CD8-positive, alpha-beta memory T cell (primary cell): ENCODE data around the gene RNF14. TPM values are rescaled to one million over a fixed set of nuclear protein-coding genes. Genes with fewer than 3 reads are reported as not detected.
A peak's percentile ranks its signal among the peaks of the same experiment; 100 is the strongest.

Experiments used
- CTCF ChIA-PET: fragments of 350-600 bp; sonication (Branson Sonifier 250); formaldehyde crosslinking; loops from one replicate; lab custom pipeline; 2021; ENCODE audit warnings: antibody characterized with exemption; lab: Charles Lee
- POLR2A ChIA-PET: fragments of 350-600 bp; sonication (Branson Sonifier 250); formaldehyde crosslinking; loops from one replicate; lab custom pipeline; 2021; ENCODE audit warnings: antibody characterized with exemption; lab: Charles Lee
- DNase-seq, 5 donors: peaks; one replicate each; pipeline versions ENCODE4 v3.0.0 to v3.0.0-alpha.2; 2020 to 2022; ENCODE audit warnings: mixed read lengths in 1 of 5
- H3K27ac ChIP-seq: one replicate; pipeline ENCODE4 v1.7.0; 2013; ENCODE audit warnings: low read depth, mild to moderate bottlenecking, low read length, moderate library complexity
- H3K27me3 ChIP-seq: 2 replicates; pipeline ENCODE4 v1.7.0; 2013; ENCODE audit warnings: low read length, mild to moderate bottlenecking; ENCODE audit not compliant: insufficient read depth, poor library complexity, severe bottlenecking
- H3K36me3 ChIP-seq: 2 replicates; pipeline ENCODE4 v1.7.0; 2013; ENCODE audit warnings: mild to moderate bottlenecking, low read length, moderate library complexity; ENCODE audit not compliant: insufficient read depth
- H3K4me1 ChIP-seq: 2 replicates; pipeline ENCODE4 v1.7.0; 2013; ENCODE audit warnings: mild to moderate bottlenecking, low read length, moderate library complexity; ENCODE audit not compliant: insufficient read depth
- H3K4me3 ChIP-seq: 2 replicates; pipeline ENCODE4 v1.7.0; 2013; ENCODE audit warnings: mild to moderate bottlenecking, low read length
- H3K9me3 ChIP-seq: 2 replicates; pipeline ENCODE4 v1.7.0; 2013; ENCODE audit warnings: mild to moderate bottlenecking, low read length
- H3K27ac Mint-ChIP-seq, 8 donors: one replicate each; pipeline ENCODE4 v1.8.0; 2020 to 2021; ENCODE audit warnings: mixed read lengths in 8 of 8, mild to moderate bottlenecking in 6 of 8, inconsistent platforms in 3 of 8, moderate library complexity in 3 of 8
- H3K27me3 Mint-ChIP-seq, 2 donors: one replicate each; pipeline ENCODE4 v1.8.0; 2020 to 2021; ENCODE audit warnings: mixed read lengths in 2 of 2, mild to moderate bottlenecking in 1 of 2, moderate library complexity in 1 of 2
- H3K36me3 Mint-ChIP-seq, 3 donors: one replicate each; pipeline ENCODE4 v1.8.0; 2020 to 2021; ENCODE audit warnings: mixed read lengths in 3 of 3, inconsistent platforms in 1 of 3, mild to moderate bottlenecking in 1 of 3
- H3K4me1 Mint-ChIP-seq, 3 donors: one replicate each; pipeline ENCODE4 v1.8.0; 2020 to 2021; ENCODE audit warnings: mixed read lengths in 3 of 3, inconsistent platforms in 1 of 3, mild to moderate bottlenecking in 1 of 3
- H3K4me3 Mint-ChIP-seq, 7 donors: one replicate each; pipeline ENCODE4 v1.8.0; 2020 to 2021; ENCODE audit warnings: mixed read lengths in 7 of 7, mild to moderate bottlenecking in 6 of 7, moderate library complexity in 4 of 7, inconsistent platforms in 2 of 7
- H3K9me3 Mint-ChIP-seq, 5 donors: one replicate each; pipeline ENCODE4 v1.8.0; 2020 to 2022; ENCODE audit warnings: mixed read lengths in 5 of 5, mild to moderate bottlenecking in 3 of 5, moderate library complexity in 2 of 5, inconsistent platforms in 1 of 5
- polyA plus RNA-seq: library from polyadenylated mRNA; unstranded; fragments of 300-500 nt; fragmentation: Illumina TruSeq; gene quantifications from one replicate; pipeline ENCODE4 v1.2.3, GENCODE V29; 2021
- total RNA-seq, 2 experiments: library from RNA; stranded (reverse); gene quantifications; one replicate each; pipeline ENCODE4 v1.2.3, GENCODE V29; 2021

RNF14 gene
- total and polyA plus RNA-seq, 3 experiments from 2014 or later = 43.7 to 49.6 (median 46.2) TPM

DNA sequence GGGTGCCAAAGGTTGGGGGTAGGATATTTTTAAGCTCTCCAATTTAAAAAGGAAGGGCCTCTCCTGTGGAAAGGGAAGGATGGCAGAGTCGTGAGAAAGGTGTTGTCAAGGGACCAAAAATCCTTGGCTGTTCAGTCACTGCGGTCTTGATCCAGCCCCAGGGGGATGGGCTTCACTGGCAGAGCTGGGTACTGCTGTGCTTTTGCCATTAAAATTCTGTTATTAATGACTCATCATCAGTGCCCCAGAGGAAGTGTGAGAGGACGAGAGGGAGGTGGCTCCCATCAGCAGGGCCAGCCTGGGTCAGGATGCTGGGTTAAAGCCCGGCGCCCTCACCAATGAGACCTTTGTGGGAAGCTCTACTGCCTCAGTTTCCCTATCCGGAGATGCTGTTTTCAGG is 27.6 kb upstream of the RNF14 start:
- ChIA-PET POLR2A (no interaction called here), CTCF (interaction anchor here (0.9 to 1.4 kb wide), 4 partner anchors 9 to 22 kb away, joined by 3 read pairs; no protein-coding TSS in a partner anchor)
- H3K4me3 Mint-ChIP-seq = no peak overlapping the region

GRCh38 chr5:141941779-141942178 is 27.1 kb upstream of the RNF14 start:
- Mint-ChIP-seq H3K9me3 (no peaks in the 10 kb centered on the region), H3K4me1 (peaks cover 0 to 2% (median 0%) of the 10 kb centered on the region in 3 donors), H3K4me3 (no peak overlapping the region), H3K36me3 (peaks cover 0 to 34% (median 2%) of the 10 kb centered on the region in 3 donors), H3K27ac (peak overlapping the region in 2 of 8 donors; percentile 59 to 81), H3K27me3 (no peaks in the 10 kb centered on the region)
- ChIA-PET CTCF (interaction anchor here (0.9 to 1.2 kb wide), 5 partner anchors 9 to 250 kb away, joined by 3 read pairs; no protein-coding TSS in a partner anchor), POLR2A (no interaction called here)
- Histone ChIP-seq H3K27me3 (no peaks in the 10 kb centered on the region), H3K27ac (no peak overlapping the region), H3K36me3 (peaks cover 5% of the 10 kb centered on the region), H3K4me1 (no peaks in the 10 kb centered on the region), H3K9me3 (no peaks in the 10 kb centered on the region), H3K4me3 (no peak overlapping the region)
- DNase-seq = no peak

More for the DNA sequence above, 27.6 kb upstream of the RNF14 start:
- Mint-ChIP-seq H3K36me3 (peaks cover 0 to 39% (median 2%) of the 10 kb centered on the region in 3 donors), H3K9me3 (no peaks in the 10 kb centered on the region), H3K27me3 (no peaks in the 10 kb centered on the region), H3K4me1 (peaks cover 0 to 2% (median 0%) of the 10 kb centered on the region in 3 donors), H3K27ac (peak overlapping the region in 4 of 8 donors; percentile 9 to 92 (median 76))
- Histone ChIP-seq H3K27me3 (no peaks in the 10 kb centered on the region), H3K4me3 (no peak overlapping the region), H3K4me1 (no peaks in the 10 kb centered on the region), H3K27ac (no peak overlapping the region), H3K36me3 (peaks cover 5% of the 10 kb centered on the region), H3K9me3 (no peaks in the 10 kb centered on the region)
- no peak for DNase-seq

DNA sequence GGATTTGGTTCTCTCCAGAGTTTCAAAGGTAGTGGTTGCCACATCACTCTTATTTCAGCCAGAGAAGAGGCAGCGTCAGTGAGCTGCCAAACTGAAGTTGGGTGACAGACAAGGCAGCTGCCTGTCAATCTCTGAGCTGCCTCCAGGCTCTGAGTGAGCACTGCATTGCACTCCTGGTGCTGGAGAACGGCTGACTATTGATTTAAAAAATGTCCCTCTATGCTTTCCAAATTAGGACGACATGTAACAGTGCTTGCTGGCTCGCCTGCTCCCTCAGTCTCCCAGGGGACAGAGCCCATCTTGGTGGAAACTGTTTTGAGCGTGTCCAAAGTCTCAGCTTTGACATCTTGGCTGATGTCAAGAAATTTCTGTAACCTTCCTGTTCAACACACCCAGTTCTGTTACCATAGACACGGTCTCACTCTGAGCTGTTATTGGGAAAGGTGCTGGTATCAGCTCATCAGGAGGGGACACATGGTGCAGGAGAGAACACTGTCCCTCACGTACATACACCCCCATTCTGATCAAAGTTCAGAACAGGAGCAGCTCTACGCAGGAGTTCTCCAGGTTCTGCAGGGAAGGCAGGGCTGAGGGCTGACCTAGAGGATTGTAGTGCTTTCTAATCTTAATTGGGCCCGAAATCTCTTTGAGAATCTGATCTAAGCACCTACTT is 26.6 kb upstream of the RNF14 start:
- Histone ChIP-seq H3K27ac (no peak overlapping the region), H3K9me3 (no peaks in the 10 kb centered on the region), H3K36me3 (peaks cover 5% of the 10 kb centered on the region), H3K4me1 (no peaks in the 10 kb centered on the region), H3K4me3 (no peak overlapping the region), H3K27me3 (no peaks in the 10 kb centered on the region)
- H3K4me1 Mint-ChIP-seq = peaks cover 0 to 2% (median 0%) of the 10 kb centered on the region in 3 donors
- no peaks in the 10 kb centered on the region for H3K9me3 Mint-ChIP-seq
- DNase-seq = no peak
- POLR2A ChIA-PET = no interaction called here
- peaks cover 0 to 29% (median 0%) of the 10 kb centered on the region in 3 donors for H3K36me3 Mint-ChIP-seq
- CTCF ChIA-PET = interaction anchor here (1.0 to 1.2 kb wide), 3 partner anchors 8 to 251 kb away, joined by 3 read pairs; no protein-coding TSS in a partner anchor
- H3K27me3 Mint-ChIP-seq = no peaks in the 10 kb centered on the region
- H3K27ac Mint-ChIP-seq = peak overlapping the region in 5 of 8 donors; percentile 11 to 69 (median 59)
- no peak overlapping the region for H3K4me3 Mint-ChIP-seq

DNA sequence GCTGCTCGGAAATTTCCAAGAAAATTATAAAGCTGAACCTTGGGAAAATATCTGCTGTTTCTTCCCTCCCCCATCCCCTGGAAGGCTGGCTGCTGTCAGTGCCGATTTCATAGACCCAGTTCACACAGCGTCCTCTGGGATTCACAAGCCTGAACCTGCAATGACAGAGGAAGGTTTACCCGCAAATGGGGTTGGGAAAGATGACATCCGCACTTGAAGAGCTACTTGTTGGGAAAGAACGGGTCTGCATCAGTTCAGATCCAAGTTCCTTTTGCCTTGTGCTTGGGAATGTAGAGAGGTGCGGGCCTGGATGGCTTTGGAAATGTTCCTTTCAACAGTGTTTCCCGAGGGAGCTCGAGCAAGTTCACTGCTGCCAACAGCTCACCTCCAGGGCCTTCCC is 24.8 kb upstream of the RNF14 start:
- Mint-ChIP-seq H3K27ac (peak overlapping the region in 1 of 8 donors; percentile 11), H3K27me3 (no peaks in the 10 kb centered on the region), H3K4me1 (peaks cover 0 to 2% (median 0%) of the 10 kb centered on the region in 3 donors), H3K9me3 (no peaks in the 10 kb centered on the region), H3K36me3 (peaks cover 0 to 18% (median 0%) of the 10 kb centered on the region in 3 donors), H3K4me3 (no peak overlapping the region)
- no peak overlapping the region for H3K4me3 ChIP-seq
- peaks cover 5% of the 10 kb centered on the region for H3K36me3 ChIP-seq
- H3K9me3 ChIP-seq = no peaks in the 10 kb centered on the region
- POLR2A ChIA-PET = no interaction called here
- H3K27ac ChIP-seq = no peak overlapping the region
- H3K27me3 ChIP-seq = no peaks in the 10 kb centered on the region
- DNase-seq = no peak
- no peaks in the 10 kb centered on the region for H3K4me1 ChIP-seq
- CTCF ChIA-PET = interaction anchor here (1.1 to 1.4 kb wide), 4 partner anchors 13 to 252 kb away, joined by 3 to 11 read pairs (median 6); partner anchors contain the start of gene RNF14

DNA sequence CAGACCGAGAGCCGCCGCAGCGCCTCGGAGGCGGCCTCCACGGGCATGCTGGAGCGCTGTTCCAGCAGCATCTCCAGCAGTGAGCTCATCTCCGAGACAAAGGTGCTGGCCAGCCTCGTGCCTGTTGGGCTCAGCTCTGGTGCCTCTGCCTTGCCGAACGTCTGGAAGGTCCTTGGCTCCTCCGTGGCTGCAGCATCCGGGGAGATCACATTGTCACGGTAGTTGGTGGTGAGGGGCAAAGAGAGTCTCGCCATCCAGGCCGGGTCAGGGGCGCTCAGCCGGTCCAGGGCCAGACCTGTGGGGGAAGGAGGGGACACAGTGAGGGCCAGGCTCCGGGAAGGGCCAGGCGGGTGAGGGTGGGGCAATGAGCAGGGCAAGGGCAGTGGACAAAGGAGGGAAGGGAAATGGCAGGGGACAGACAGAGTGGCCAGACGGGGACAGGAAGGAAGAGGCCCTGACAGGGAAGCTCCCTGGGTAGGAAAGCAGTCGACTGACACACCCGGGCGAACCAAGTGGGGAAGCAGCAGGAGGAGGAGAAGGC is 23.3 kb upstream of the RNF14 start:
- ChIA-PET CTCF (interaction anchor here (0.8 kb wide), 1 partner anchor 15 kb away, joined by 3 read pairs; no protein-coding TSS in a partner anchor), POLR2A (no interaction called here)
- no peak overlapping the region for H3K27ac ChIP-seq
- H3K36me3 Mint-ChIP-seq = peaks cover 0 to 9% (median 0%) of the 10 kb centered on the region in 3 donors
- H3K9me3 Mint-ChIP-seq = no peaks in the 10 kb centered on the region
- DNase-seq = no peak
- H3K27ac Mint-ChIP-seq = peak overlapping the region in 1 of 8 donors; percentile 93
- H3K4me1 ChIP-seq = no peaks in the 10 kb centered on the region
- H3K9me3 ChIP-seq = no peaks in the 10 kb centered on the region
- H3K36me3 ChIP-seq = no peaks in the 10 kb centered on the region
- no peak overlapping the region for H3K4me3 Mint-ChIP-seq
- H3K4me1 Mint-ChIP-seq = peaks cover 0 to 2% (median 0%) of the 10 kb centered on the region in 3 donors
- no peaks in the 10 kb centered on the region for H3K27me3 ChIP-seq
- H3K27me3 Mint-ChIP-seq = no peaks in the 10 kb centered on the region
- H3K4me3 ChIP-seq = no peak overlapping the region

DNA sequence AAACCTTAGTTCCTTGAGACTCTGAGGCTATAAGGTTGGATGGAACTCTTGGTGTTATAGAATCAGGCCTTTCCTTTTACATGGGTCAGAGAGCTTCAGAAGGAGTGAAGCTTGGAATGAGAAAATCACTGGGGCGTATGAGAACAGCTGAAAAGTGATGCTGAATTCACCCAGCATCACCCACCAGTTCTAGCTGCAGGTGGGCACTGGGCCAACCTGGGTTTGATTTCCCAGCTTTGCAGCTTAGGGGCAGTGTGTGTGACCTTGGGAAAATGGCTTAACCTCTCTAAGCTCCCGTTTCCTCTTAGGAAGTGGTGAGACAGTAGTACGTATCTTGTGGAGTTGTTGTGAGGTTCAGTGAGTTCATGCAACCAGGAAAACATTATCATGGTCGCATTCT is 21.6 kb upstream of the RNF14 start:
- H3K27ac Mint-ChIP-seq = peak overlapping the region in 2 of 8 donors; percentile 26 to 33
- Histone ChIP-seq H3K36me3 (no peaks in the 10 kb centered on the region), H3K9me3 (no peaks in the 10 kb centered on the region), H3K27ac (no peak overlapping the region), H3K4me3 (no peak overlapping the region), H3K27me3 (no peaks in the 10 kb centered on the region), H3K4me1 (no peaks in the 10 kb centered on the region)
- ChIA-PET CTCF (interaction anchor here (2.4 kb wide), 1 partner anchor 13 kb away, joined by 7 read pairs; no protein-coding TSS in a partner anchor), POLR2A (no interaction called here)
- H3K27me3 Mint-ChIP-seq = no peaks in the 10 kb centered on the region
- no peak for DNase-seq
- H3K4me3 Mint-ChIP-seq = no peak overlapping the region
- no peaks in the 10 kb centered on the region for H3K9me3 Mint-ChIP-seq
- peaks cover 0 to 4% (median 3%) of the 10 kb centered on the region in 3 donors for H3K36me3 Mint-ChIP-seq
- peaks cover 4 to 8% (median 8%) of the 10 kb centered on the region in 3 donors for H3K4me1 Mint-ChIP-seq

DNA sequence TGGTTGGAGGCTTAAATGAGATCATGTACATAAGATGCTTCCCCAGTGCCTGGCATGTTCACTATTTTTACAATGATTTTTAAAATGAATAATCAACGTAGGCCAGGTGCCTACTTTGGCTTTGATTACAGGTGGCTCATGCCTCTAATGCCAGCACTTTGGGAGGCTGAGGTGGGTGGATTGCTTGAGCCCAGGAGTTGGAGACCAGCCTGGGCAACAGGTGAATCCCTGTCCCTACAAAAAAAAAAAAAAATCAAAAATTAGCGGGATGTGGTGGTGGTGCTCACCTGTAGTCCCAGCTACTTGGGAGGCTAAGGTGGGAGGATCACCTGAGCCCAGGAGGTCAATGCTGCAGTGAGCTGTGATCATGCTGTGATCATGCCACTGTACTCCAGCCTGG is 20.1 kb upstream of the RNF14 start:
- no peaks in the 10 kb centered on the region for H3K4me1 ChIP-seq
- ChIA-PET POLR2A (interaction anchor here (0.7 kb wide), 1 partner anchor 11 kb away, joined by 5 read pairs; no protein-coding TSS in a partner anchor), CTCF (interaction anchor here (2.4 kb wide), 1 partner anchor 12 kb away, joined by 7 read pairs; no protein-coding TSS in a partner anchor)
- H3K36me3 ChIP-seq = no peaks in the 10 kb centered on the region
- no peak overlapping the region for H3K27ac Mint-ChIP-seq
- H3K27ac ChIP-seq = no peak overlapping the region
- H3K4me3 Mint-ChIP-seq = no peak overlapping the region
- no peaks in the 10 kb centered on the region for H3K27me3 Mint-ChIP-seq
- H3K4me1 Mint-ChIP-seq = peaks cover 4 to 8% (median 8%) of the 10 kb centered on the region in 3 donors
- H3K9me3 ChIP-seq = no peaks in the 10 kb centered on the region
- no peak overlapping the region for H3K4me3 ChIP-seq
- H3K36me3 Mint-ChIP-seq = peaks cover 0 to 4% (median 3%) of the 10 kb centered on the region in 3 donors
- DNase-seq = no peak
- no peaks in the 10 kb centered on the region for H3K9me3 Mint-ChIP-seq
- no peaks in the 10 kb centered on the region for H3K27me3 ChIP-seq

GRCh38 chr5:141949511-141949910 is 19.4 kb upstream of the RNF14 start:
- Mint-ChIP-seq H3K4me1 (peaks cover 4 to 8% (median 8%) of the 10 kb centered on the region in 3 donors), H3K4me3 (no peak overlapping the region), H3K9me3 (no peaks in the 10 kb centered on the region), H3K36me3 (peaks cover 0 to 5% (median 4%) of the 10 kb centered on the region in 3 donors), H3K27me3 (no peaks in the 10 kb centered on the region), H3K27ac (no peak overlapping the region)
- no peak for DNase-seq
- ChIA-PET POLR2A (interaction anchor here (0.7 kb wide), 1 partner anchor 12 kb away, joined by 5 read pairs; no protein-coding TSS in a partner anchor), CTCF (no interaction called here)
- Histone ChIP-seq H3K4me3 (no peak overlapping the region), H3K9me3 (no peaks in the 10 kb centered on the region), H3K4me1 (no peaks in the 10 kb centered on the region), H3K27me3 (no peaks in the 10 kb centered on the region), H3K27ac (no peak overlapping the region), H3K36me3 (no peaks in the 10 kb centered on the region)
